HEK293T (cell line): ENCODE measurements around the gene DCP1B.

Experiments
- ARNT ChIP-seq: fragments of 450-650 bp; IDR thresholded peaks from 2 replicates; pipeline ENCODE4 v1.6.1; 2017; ENCODE audit warnings: mild to moderate bottlenecking
- BHLHE40 ChIP-seq: fragments of 450-650 bp; IDR thresholded peaks from 2 replicates; pipeline ENCODE4 v1.6.1; 2016; ENCODE audit warnings: mild to moderate bottlenecking, moderate library complexity, borderline replicate concordance
- FOXA1 ChIP-seq: fragments of 450-650 bp; IDR thresholded peaks from 2 replicates; pipeline ENCODE4 v1.6.1; 2016; ENCODE audit warnings: mild to moderate bottlenecking
- FOXK2 ChIP-seq: fragments of 450-650 bp; IDR thresholded peaks from 2 replicates; pipeline ENCODE4 v1.6.1; 2016; ENCODE audit warnings: mild to moderate bottlenecking
- FOXM1 ChIP-seq: fragments of 450-650 bp; IDR thresholded peaks from 2 replicates; pipeline ENCODE4 v1.6.1; 2017; ENCODE audit warnings: mild to moderate bottlenecking, borderline replicate concordance
- HDGF ChIP-seq: fragments of 450-650 bp; IDR thresholded peaks from 2 replicates; pipeline ENCODE4 v1.6.1; 2017; ENCODE audit warnings: antibody characterized with exemption, borderline replicate concordance
- L3MBTL2 ChIP-seq: fragments of 450-650 bp; conservative IDR thresholded peaks from 2 replicates; pipeline ENCODE4 v1.6.1; 2016; ENCODE audit warnings: mild to moderate bottlenecking
- NFRKB ChIP-seq: fragments of 450-650 bp; IDR thresholded peaks from 2 replicates; pipeline ENCODE4 v1.6.1; 2016; ENCODE audit warnings: mild to moderate bottlenecking, moderate library complexity
- SP1 ChIP-seq: fragments of 450-650 bp; IDR thresholded peaks from 2 replicates; pipeline ENCODE4 v1.6.1; 2017
- SUZ12 ChIP-seq: fragments of 450-650 bp; IDR thresholded peaks from 2 replicates; pipeline ENCODE4 v1.6.1; 2016; ENCODE audit warnings: mild to moderate bottlenecking
- TARDBP ChIP-seq: fragments of 450-650 bp; IDR thresholded peaks from 2 replicates; pipeline ENCODE4 v1.6.1; 2016

GRCh38 chr12:1995205-1995896, 8.9 kb downstream of the DCP1B start:
- TF ChIP-seq ARNT: no peak
- no peak for TF ChIP-seq FOXM1
- no peak for TF ChIP-seq TARDBP
- TF ChIP-seq FOXK2: no peak
- no peak for TF ChIP-seq L3MBTL2
- no peak for TF ChIP-seq BHLHE40
- no peak for TF ChIP-seq SP1
- no peak for TF ChIP-seq FOXA1
- TF ChIP-seq HDGF: no peak
- no peak for TF ChIP-seq NFRKB
- TF ChIP-seq SUZ12: no peak
